OCI-LY3 (cell line): ENCODE data around the gene ARID5B.

ENCODE experiments used
- H2AFZ ChIP-seq: fragments of 200-600, 300-600 bp; shearing (Covaris generic); 2 replicates; pipeline ENCODE4 v1.6.0; 2014; ENCODE audit warnings: antibody characterized with exemption, low read depth, low read length
- H3K27ac ChIP-seq: fragments of 200-600, 300-600 bp; sonication (generic); 2 replicates; pipeline ENCODE4 v1.5.1; 2014; ENCODE audit warnings: mild to moderate bottlenecking, low read length, moderate library complexity, mixed read lengths
- H3K27me3 ChIP-seq: fragments of 200-600, 300-600 bp; sonication (generic); 2 replicates; pipeline ENCODE4 v1.6.1; 2014; ENCODE audit warnings: low read depth, low read length, mixed read lengths
- H3K36me3 ChIP-seq: fragments of 200-600, 300-600 bp; sonication (generic); replicated peaks from 2 replicates; pipeline ENCODE3; 2014; ENCODE audit warnings: low read depth, low read length, mixed read lengths
- H3K4me1 ChIP-seq: fragments of 300-600, 200-600 bp; sonication (generic); 2 replicates; pipeline ENCODE4 v1.6.1; 2014; ENCODE audit warnings: low read length, mixed read lengths
- H3K4me2 ChIP-seq: fragments of 200-600, 300-600 bp; sonication (generic); 2 replicates; pipeline ENCODE4 v1.6.1; 2014; ENCODE audit warnings: low read length, mixed read lengths
- H3K4me3 ChIP-seq: fragments of 300-600, 200-600 bp; sonication (generic); 2 replicates; pipeline ENCODE4 v1.5.1; 2014; ENCODE audit warnings: antibody characterized with exemption, mild to moderate bottlenecking, low read length, moderate library complexity
- H3K79me2 ChIP-seq: fragments of 300-600, 200-600 bp; shearing (Covaris generic); 2 replicates; pipeline ENCODE4 v1.6.1; 2014; ENCODE audit warnings: mild to moderate bottlenecking, low read length, mixed read lengths
- H3K9ac ChIP-seq: fragments of 300-600, 200-600 bp; shearing (Covaris generic); 2 replicates; pipeline ENCODE4 v1.6.0; 2014; ENCODE audit warnings: mild to moderate bottlenecking, low read length, moderate library complexity
- H3K9me3 ChIP-seq: fragments of 200-600, 300-600 bp; shearing (Covaris generic); 2 replicates; pipeline ENCODE4 v1.6.1; 2014; ENCODE audit warnings: low read length, mixed read lengths; ENCODE audit not compliant: insufficient read depth
- H4K20me1 ChIP-seq: fragments of 200-600, 300-600 bp; sonication (generic); 2 replicates; pipeline ENCODE4 v1.6.1; 2016; ENCODE audit warnings: low read length, mixed read lengths; ENCODE audit not compliant: insufficient read depth
- CTCF ChIP-seq: fragments of 200-600, 300-600 bp; sonication (generic); IDR thresholded peaks from 2 replicates; pipeline ENCODE4 v1.5.1; 2014; ENCODE audit warnings: antibody characterized with exemption, low read length, low read depth
- EZH2phosphoT487 ChIP-seq: fragments of 200-600 bp; shearing (Covaris generic); IDR thresholded peaks from 2 replicates; pipeline ENCODE4 v1.6.1; 2018; ENCODE audit warnings: antibody characterized with exemption, mixed run types, low read depth

Gene ARID5B

GRCh38 chr10:61877887-61878739 is 23.4 kb upstream of the ARID5B start:
- H3K36me3 ChIP-seq: no peaks in the 10 kb centered on the region
- no peaks in the 10 kb centered on the region for H3K27me3 ChIP-seq
- H3K4me3 ChIP-seq: no peak overlapping the region
- no peaks in the 10 kb centered on the region for H4K20me1 ChIP-seq
- H3K4me1 ChIP-seq: no peaks in the 10 kb centered on the region
- H3K79me2 ChIP-seq: no peaks in the 10 kb centered on the region
- H3K9ac ChIP-seq: no peak overlapping the region
- TF ChIP-seq EZH2phosphoT487 (no peak), CTCF (no peak)
- H3K4me2 ChIP-seq: no peak overlapping the region
- H3K27ac ChIP-seq: no peak overlapping the region
- no peak overlapping the region for H2AFZ ChIP-seq
- H3K9me3 ChIP-seq: no peaks in the 10 kb centered on the region

GRCh38 chr10:61878740-61879068 is 22.8 kb upstream of the ARID5B start:
- Histone ChIP-seq H2AFZ (no peak overlapping the region), H3K4me2 (no peak overlapping the region), H3K27me3 (no peaks in the 10 kb centered on the region), H3K4me1 (no peaks in the 10 kb centered on the region), H3K79me2 (no peaks in the 10 kb centered on the region), H3K9me3 (no peaks in the 10 kb centered on the region), H3K27ac (no peak overlapping the region), H3K4me3 (no peak overlapping the region), H4K20me1 (no peaks in the 10 kb centered on the region), H3K36me3 (no peaks in the 10 kb centered on the region), H3K9ac (no peak overlapping the region)
- no peak for TF ChIP-seq EZH2phosphoT487
- TF ChIP-seq CTCF: no peak

GRCh38 chr10:61882621-61883370 is 18.7 kb upstream of the ARID5B start:
- H3K9me3 ChIP-seq: no peaks in the 10 kb centered on the region
- no peak overlapping the region for H3K9ac ChIP-seq
- no peaks in the 10 kb centered on the region for H4K20me1 ChIP-seq
- no peak overlapping the region for H3K27ac ChIP-seq
- H3K4me1 ChIP-seq: no peaks in the 10 kb centered on the region
- H3K4me3 ChIP-seq: no peak overlapping the region
- H3K27me3 ChIP-seq: no peaks in the 10 kb centered on the region
- TF ChIP-seq EZH2phosphoT487: no peak
- no peak for TF ChIP-seq CTCF
- no peak overlapping the region for H2AFZ ChIP-seq
- no peak overlapping the region for H3K4me2 ChIP-seq
- no peaks in the 10 kb centered on the region for H3K79me2 ChIP-seq
- H3K36me3 ChIP-seq: no peaks in the 10 kb centered on the region

GRCh38 chr10:61883371-61884025 is 18.0 kb upstream of the ARID5B start:
- no peaks in the 10 kb centered on the region for H3K36me3 ChIP-seq
- TF ChIP-seq EZH2phosphoT487 (no peak), CTCF (no peak)
- H3K4me1 ChIP-seq: no peaks in the 10 kb centered on the region
- H3K27me3 ChIP-seq: no peaks in the 10 kb centered on the region
- H3K27ac ChIP-seq: no peak overlapping the region
- H3K9ac ChIP-seq: no peak overlapping the region
- H2AFZ ChIP-seq: no peak overlapping the region
- H3K9me3 ChIP-seq: no peaks in the 10 kb centered on the region
- H3K4me2 ChIP-seq: no peak overlapping the region
- no peaks in the 10 kb centered on the region for H3K79me2 ChIP-seq
- no peaks in the 10 kb centered on the region for H4K20me1 ChIP-seq
- no peak overlapping the region for H3K4me3 ChIP-seq
